GM18951 (cell line): ENCODE measurements around the gene SKP1.
A peak's percentile ranks its signal among the peaks of the same experiment; 100 is the strongest.

ENCODE experiments used
- POLR2A ChIP-seq: IDR thresholded peaks from 4 replicates; pipeline ENCODE4 v1.6.1; 2011; ENCODE audit warnings: mild to moderate bottlenecking; ENCODE audit not compliant: insufficient read length, insufficient read depth; ENCODE audit errors: extremely low read depth
- in situ Hi-C: fragments of 300-500 bp; cut with MboI; formaldehyde crosslinking; loops from one replicate; pipeline ENCODE4 v1.12.0; 2022; ENCODE audit warnings: low sequenced_read_pairs, mixed read lengths, inconsistent platforms; ENCODE audit not compliant: unreplicated experiment

Gene SKP1

GRCh38 chr5:134100283-134101091, 76.3 kb downstream of the SKP1 start:
- peak; percentile 42 for TF ChIP-seq POLR2A
- in situ Hi-C loops = no loop called here

- in situ Hi-C loops = no loop called here
- TF ChIP-seq POLR2A = no peak
Observed at GRCh38 chr5:134099939-134100282, 76.8 kb downstream of the SKP1 start.

- no peak for TF ChIP-seq POLR2A
- in situ Hi-C loops = no loop called here
Observed at GRCh38 chr5:134099288-134099872, 77.4 kb downstream of the SKP1 start.
